Measurements from ENCODE around the gene ATP5MG.

DNA sequence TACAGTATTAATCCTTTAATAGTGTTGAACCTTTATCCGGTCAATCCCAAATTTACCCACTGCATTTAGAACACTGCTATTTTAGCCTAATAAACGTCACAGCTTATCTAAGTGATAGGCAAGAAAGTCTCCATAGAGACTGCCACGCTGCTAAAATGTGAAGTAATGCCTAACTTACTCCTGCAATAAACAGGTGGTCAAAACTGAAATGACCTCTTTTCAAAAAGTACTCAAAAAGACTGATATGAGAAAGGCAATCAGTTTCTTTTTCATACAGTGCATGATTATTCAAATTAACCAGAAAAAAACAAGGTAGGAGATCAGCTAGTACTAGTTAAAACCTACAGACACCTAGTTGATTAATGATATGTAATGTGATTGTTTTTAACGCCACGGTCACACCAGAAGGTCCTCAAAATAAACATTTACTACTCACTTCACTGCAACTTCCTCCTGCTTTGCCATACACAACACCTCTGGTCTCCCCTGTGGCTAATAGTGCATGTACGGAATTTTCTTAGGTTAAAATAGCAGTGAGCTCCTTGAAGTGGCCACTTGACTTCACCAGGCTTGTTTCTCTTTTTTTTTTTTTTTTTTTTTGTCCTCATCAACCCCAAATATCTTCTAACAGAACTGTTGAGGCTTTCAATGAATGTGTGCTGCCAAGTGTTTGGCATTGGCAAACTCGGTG is 8.8 kb downstream of the ATP5MG start:
- TF ChIP-seq POLR2A (IDR thresholded peaks at IDR 0.05) (no peak), POLR2AphosphoS5 (IDR thresholded peaks at IDR 0.05) (no peak)
- TF ChIP-seq, protein P1, sequence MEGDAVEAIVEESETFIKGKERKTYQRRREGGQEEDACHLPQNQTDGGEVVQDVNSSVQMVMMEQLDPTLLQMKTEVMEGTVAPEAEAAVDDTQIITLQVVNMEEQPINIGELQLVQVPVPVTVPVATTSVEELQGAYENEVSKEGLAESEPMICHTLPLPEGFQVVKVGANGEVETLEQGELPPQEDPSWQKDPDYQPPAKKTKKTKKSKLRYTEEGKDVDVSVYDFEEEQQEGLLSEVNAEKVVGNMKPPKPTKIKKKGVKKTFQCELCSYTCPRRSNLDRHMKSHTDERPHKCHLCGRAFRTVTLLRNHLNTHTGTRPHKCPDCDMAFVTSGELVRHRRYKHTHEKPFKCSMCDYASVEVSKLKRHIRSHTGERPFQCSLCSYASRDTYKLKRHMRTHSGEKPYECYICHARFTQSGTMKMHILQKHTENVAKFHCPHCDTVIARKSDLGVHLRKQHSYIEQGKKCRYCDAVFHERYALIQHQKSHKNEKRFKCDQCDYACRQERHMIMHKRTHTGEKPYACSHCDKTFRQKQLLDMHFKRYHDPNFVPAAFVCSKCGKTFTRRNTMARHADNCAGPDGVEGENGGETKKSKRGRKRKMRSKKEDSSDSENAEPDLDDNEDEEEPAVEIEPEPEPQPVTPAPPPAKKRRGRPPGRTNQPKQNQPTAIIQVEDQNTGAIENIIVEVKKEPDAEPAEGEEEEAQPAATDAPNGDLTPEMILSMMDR (IDR thresholded peaks at IDR 0.05), result no peak

All from breast epithelium (tissue), 3 donors.